SK-N-SH treated with all-trans-retinoic acid at 6 μM for 48 hours (cell line): ENCODE results near the gene TMEM63A.

ENCODE experiments used
- ATAC-seq: fragments of 200-7000 bp; cut with Tn5 transposase; 3 replicates; pipeline ENCODE4 v1.9.1; 2020; ENCODE audit warnings: mild to moderate bottlenecking, moderate library complexity
- ARNTL ChIP-seq: fragments of 450-650 bp; formaldehyde crosslinking; IDR thresholded peaks from 2 replicates; pipeline ENCODE4 v1.5.0; 2020; ENCODE audit warnings: low read depth, mild to moderate bottlenecking, moderate library complexity, borderline replicate concordance
- BACH2 ChIP-seq: fragments of 250-450 bp; sonication (Bioruptor Pico); IDR thresholded peaks from 2 replicates; pipeline ENCODE4 v1.9.0; 2021; ENCODE audit warnings: mild to moderate bottlenecking, borderline replicate concordance
- CSDC2 ChIP-seq: fragments of 250-450 bp; sonication (Bioruptor Pico); IDR thresholded peaks from 2 replicates; pipeline ENCODE4 v1.5.0; 2020; ENCODE audit warnings: mild to moderate bottlenecking, moderate library complexity
- CSRNP3 ChIP-seq: fragments of 250-450 bp; sonication (Bioruptor Pico); IDR thresholded peaks from 2 replicates; pipeline ENCODE4 v1.5.1; 2021; ENCODE audit warnings: mild to moderate bottlenecking, moderate library complexity
- ESRRG ChIP-seq: fragments of 250-450 bp; sonication (Bioruptor Pico); IDR thresholded peaks from 2 replicates; pipeline ENCODE4 v1.6.1; 2021; ENCODE audit warnings: mild to moderate bottlenecking
- GLIS3 ChIP-seq: fragments of 250-450 bp; sonication (Bioruptor Pico); IDR thresholded peaks from 2 replicates; pipeline ENCODE4 v1.5.0; 2020; ENCODE audit warnings: mild to moderate bottlenecking, moderate library complexity
- ISL1 ChIP-seq: fragments of 250-450 bp; sonication (Bioruptor Pico); IDR thresholded peaks from 2 replicates; pipeline ENCODE4 v2.1.2; 2022; ENCODE audit warnings: mild to moderate bottlenecking, moderate library complexity
- PPARA ChIP-seq: fragments of 250-450 bp; sonication (Bioruptor Pico); IDR thresholded peaks from 2 replicates; pipeline ENCODE4 v1.5.0; 2020; ENCODE audit warnings: mild to moderate bottlenecking, borderline replicate concordance
- RARB ChIP-seq: fragments of 250-450 bp; sonication (Bioruptor Pico); IDR thresholded peaks from 2 replicates; pipeline ENCODE4 v1.8.0; 2021; ENCODE audit warnings: mild to moderate bottlenecking, moderate library complexity
- SNAI2 ChIP-seq: fragments of 250-450 bp; sonication (Bioruptor Pico); IDR thresholded peaks from 2 replicates; pipeline ENCODE4 v1.5.0; 2020; ENCODE audit warnings: mild to moderate bottlenecking, moderate library complexity
- TCF4 ChIP-seq: fragments of 250-450 bp; sonication (Bioruptor Pico); IDR thresholded peaks from 2 replicates; pipeline ENCODE4 v1.8.0; 2021; ENCODE audit warnings: mild to moderate bottlenecking, moderate library complexity, borderline replicate concordance
- TOX ChIP-seq: fragments of 250-450 bp; sonication (Bioruptor Pico); IDR thresholded peaks from 2 replicates; pipeline ENCODE4 v1.8.0; 2021; ENCODE audit warnings: mild to moderate bottlenecking, moderate library complexity, borderline replicate concordance
- ZC3H10 ChIP-seq: fragments of 250-450 bp; sonication (Bioruptor Pico); IDR thresholded peaks from 2 replicates; pipeline ENCODE4 v1.5.1; 2021; ENCODE audit warnings: mild to moderate bottlenecking, moderate library complexity
- ZFP3 ChIP-seq: fragments of 250-450 bp; sonication (Bioruptor Pico); IDR thresholded peaks from 2 replicates; pipeline ENCODE4 v1.5.0; 2020; ENCODE audit warnings: mild to moderate bottlenecking, moderate library complexity
- ZFP30 ChIP-seq: fragments of 450-650 bp; formaldehyde crosslinking; IDR thresholded peaks from 2 replicates; pipeline ENCODE4 v1.5.0; 2022; ENCODE audit warnings: mild to moderate bottlenecking, moderate library complexity
- ZNF565 ChIP-seq: fragments of 450-650 bp; formaldehyde crosslinking; conservative IDR thresholded peaks from 2 replicates; pipeline ENCODE4 v1.5.0; 2020; ENCODE audit warnings: low read depth, mild to moderate bottlenecking, moderate library complexity
- ZNF70 ChIP-seq: fragments of 450-650 bp; formaldehyde crosslinking; IDR thresholded peaks from 2 replicates; pipeline ENCODE4 v1.5.0; 2020; ENCODE audit warnings: mild to moderate bottlenecking, moderate library complexity
- ZNF8 ChIP-seq: fragments of 450-650 bp; formaldehyde crosslinking; IDR thresholded peaks from 2 replicates; pipeline ENCODE4 v1.5.0; 2020; ENCODE audit warnings: mild to moderate bottlenecking, moderate library complexity
- TF ChIP-seq, protein P1 (sequence below): fragments of 250-450 bp; sonication (Bioruptor Pico); IDR thresholded peaks from 2 replicates; pipeline ENCODE4 v1.5.1; 2020; ENCODE audit warnings: low read depth, mild to moderate bottlenecking, moderate library complexity
- TF ChIP-seq, protein P2 (sequence below): fragments of 250-450 bp; sonication (Bioruptor Pico); IDR thresholded peaks from 2 replicates; pipeline ENCODE4 v1.8.0; 2020; ENCODE audit warnings: mild to moderate bottlenecking, moderate library complexity, borderline replicate concordance
- TF ChIP-seq, protein P3 (sequence below): fragments of 250-450 bp; sonication (Bioruptor Pico); IDR thresholded peaks from 2 replicates; pipeline ENCODE4 v1.8.0; 2021; ENCODE audit warnings: low read depth, mild to moderate bottlenecking, moderate library complexity, borderline replicate concordance

Gene TMEM63A

GRCh38 chr1:225917536-225917935 is 35.4 kb upstream of the TMEM63A start:
- TF ChIP-seq ZNF70 (no peak), TCF4 (CRISPR knock-in tag) (no peak), TOX (CRISPR knock-in tag) (no peak), ISL1 (no peak), ZFP30 (CRISPR knock-in tag) (no peak), CSRNP3 (CRISPR knock-in tag) (no peak)
- TF ChIP-seq, protein P1, sequence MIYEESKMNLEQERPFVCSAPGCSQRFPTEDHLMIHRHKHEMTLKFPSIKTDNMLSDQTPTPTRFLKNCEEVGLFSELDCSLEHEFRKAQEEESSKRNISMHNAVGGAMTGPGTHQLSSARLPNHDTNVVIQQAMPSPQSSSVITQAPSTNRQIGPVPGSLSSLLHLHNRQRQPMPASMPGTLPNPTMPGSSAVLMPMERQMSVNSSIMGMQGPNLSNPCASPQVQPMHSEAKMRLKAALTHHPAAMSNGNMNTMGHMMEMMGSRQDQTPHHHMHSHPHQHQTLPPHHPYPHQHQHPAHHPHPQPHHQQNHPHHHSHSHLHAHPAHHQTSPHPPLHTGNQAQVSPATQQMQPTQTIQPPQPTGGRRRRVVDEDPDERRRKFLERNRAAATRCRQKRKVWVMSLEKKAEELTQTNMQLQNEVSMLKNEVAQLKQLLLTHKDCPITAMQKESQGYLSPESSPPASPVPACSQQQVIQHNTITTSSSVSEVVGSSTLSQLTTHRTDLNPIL = no peak
- TF ChIP-seq, protein P2, sequence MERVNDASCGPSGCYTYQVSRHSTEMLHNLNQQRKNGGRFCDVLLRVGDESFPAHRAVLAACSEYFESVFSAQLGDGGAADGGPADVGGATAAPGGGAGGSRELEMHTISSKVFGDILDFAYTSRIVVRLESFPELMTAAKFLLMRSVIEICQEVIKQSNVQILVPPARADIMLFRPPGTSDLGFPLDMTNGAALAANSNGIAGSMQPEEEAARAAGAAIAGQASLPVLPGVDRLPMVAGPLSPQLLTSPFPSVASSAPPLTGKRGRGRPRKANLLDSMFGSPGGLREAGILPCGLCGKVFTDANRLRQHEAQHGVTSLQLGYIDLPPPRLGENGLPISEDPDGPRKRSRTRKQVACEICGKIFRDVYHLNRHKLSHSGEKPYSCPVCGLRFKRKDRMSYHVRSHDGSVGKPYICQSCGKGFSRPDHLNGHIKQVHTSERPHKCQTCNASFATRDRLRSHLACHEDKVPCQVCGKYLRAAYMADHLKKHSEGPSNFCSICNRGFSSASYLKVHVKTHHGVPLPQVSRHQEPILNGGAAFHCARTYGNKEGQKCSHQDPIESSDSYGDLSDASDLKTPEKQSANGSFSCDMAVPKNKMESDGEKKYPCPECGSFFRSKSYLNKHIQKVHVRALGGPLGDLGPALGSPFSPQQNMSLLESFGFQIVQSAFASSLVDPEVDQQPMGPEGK (CRISPR knock-in tag) = no peak

GRCh38 chr1:225917101-225917500 is 34.9 kb upstream of the TMEM63A start:
- TF ChIP-seq SNAI2 (CRISPR knock-in tag) (no peak), ZNF565 (CRISPR knock-in tag) (no peak), ISL1 (no peak), ZFP3 (no peak), TCF4 (CRISPR knock-in tag) (no peak), TOX (CRISPR knock-in tag) (no peak), PPARA (no peak), ZNF70 (no peak), ZNF8 (CRISPR knock-in tag) (no peak), GLIS3 (CRISPR knock-in tag) (no peak), ARNTL (CRISPR knock-in tag) (no peak), ZFP30 (CRISPR knock-in tag) (no peak), ZC3H10 (CRISPR knock-in tag) (no peak), RARB (CRISPR knock-in tag) (no peak), ESRRG (CRISPR knock-in tag) (no peak), BACH2 (CRISPR knock-in tag) (no peak), CSDC2 (CRISPR knock-in tag) (no peak)
- TF ChIP-seq, protein P1 = no peak
- TF ChIP-seq, protein P3, sequence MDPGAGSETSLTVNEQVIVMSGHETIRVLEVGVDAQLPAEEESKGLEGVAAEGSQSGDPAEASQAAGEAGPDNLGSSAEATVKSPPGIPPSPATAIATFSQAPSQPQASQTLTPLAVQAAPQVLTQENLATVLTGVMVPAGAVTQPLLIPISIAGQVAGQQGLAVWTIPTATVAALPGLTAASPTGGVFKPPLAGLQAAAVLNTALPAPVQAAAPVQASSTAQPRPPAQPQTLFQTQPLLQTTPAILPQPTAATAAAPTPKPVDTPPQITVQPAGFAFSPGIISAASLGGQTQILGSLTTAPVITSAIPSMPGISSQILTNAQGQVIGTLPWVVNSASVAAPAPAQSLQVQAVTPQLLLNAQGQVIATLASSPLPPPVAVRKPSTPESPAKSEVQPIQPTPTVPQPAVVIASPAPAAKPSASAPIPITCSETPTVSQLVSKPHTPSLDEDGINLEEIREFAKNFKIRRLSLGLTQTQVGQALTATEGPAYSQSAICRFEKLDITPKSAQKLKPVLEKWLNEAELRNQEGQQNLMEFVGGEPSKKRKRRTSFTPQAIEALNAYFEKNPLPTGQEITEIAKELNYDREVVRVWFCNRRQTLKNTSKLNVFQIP = no peak
- TF ChIP-seq, protein P2 (CRISPR knock-in tag) = no peak
- no peak for ATAC-seq

More at GRCh38 chr1:225917536-225917935, 35.4 kb upstream of the TMEM63A start:
- no peak for ATAC-seq

GRCh38 chr1:225915538-225915991 is 33.4 kb upstream of the TMEM63A start:
- TF ChIP-seq ZNF8 (CRISPR knock-in tag) (no peak), TCF4 (CRISPR knock-in tag) (peak; percentile 57; the same call in 1 of the 2 replicates)
- ATAC-seq = peak; percentile 77
